Naive B cell (primary cell): ENCODE data around the gene GLS. TPM values are rescaled to one million over a fixed set of nuclear protein-coding genes. Genes with fewer than 3 reads are reported as not detected.
"Not testable (repeated sequence)": the region's sequence is repeated elsewhere in the genome, so short reads cannot be mapped to it uniquely, and the experiment has no call there.

ENCODE experiments used
- ATAC-seq, 2 donors: fragments of 150-1000 bp; cut with Tn5 transposase; 2 replicates each; pipeline ENCODE4 v1.10.0; 2021; ENCODE audit warnings: low read depth in 2 of 2, mild to moderate bottlenecking in 2 of 2, moderate library complexity in 2 of 2
- DNase-seq: peaks from one replicate; pipeline ENCODE4 v3.0.0; 2022
- H3K27ac Mint-ChIP-seq, 6 donors: one replicate each; pipeline ENCODE4 v1.8.0; 2020 to 2022; ENCODE audit warnings: mild to moderate bottlenecking in 6 of 6, mixed read lengths in 6 of 6, moderate library complexity in 5 of 6, inconsistent platforms in 2 of 6
- H3K27me3 Mint-ChIP-seq, 3 donors: one replicate each; pipeline ENCODE4 v1.8.0; 2021 to 2022; ENCODE audit warnings: mixed read lengths in 3 of 3, mild to moderate bottlenecking in 1 of 3
- H3K36me3 Mint-ChIP-seq, 2 donors: one replicate each; pipeline ENCODE4 v1.8.0; 2020 to 2022; ENCODE audit warnings: mixed read lengths in 2 of 2, inconsistent platforms in 1 of 2, mild to moderate bottlenecking in 1 of 2
- H3K4me1 Mint-ChIP-seq, 3 donors: one replicate each; pipeline ENCODE4 v1.8.0; 2020 to 2022; ENCODE audit warnings: mixed read lengths in 3 of 3, inconsistent platforms in 1 of 3, mild to moderate bottlenecking in 1 of 3, moderate library complexity in 1 of 3
- H3K4me3 Mint-ChIP-seq, 8 donors: one replicate each; pipeline ENCODE4 v1.8.0; 2020 to 2022; ENCODE audit warnings: mild to moderate bottlenecking in 8 of 8, mixed read lengths in 8 of 8, moderate library complexity in 8 of 8, inconsistent platforms in 2 of 8
- H3K9me3 Mint-ChIP-seq, 7 donors: one replicate each; pipeline ENCODE4 v1.8.0; 2020 to 2022; ENCODE audit warnings: mixed read lengths in 7 of 7, mild to moderate bottlenecking in 5 of 7, inconsistent platforms in 2 of 7, moderate library complexity in 1 of 7
- polyA plus RNA-seq, 6 donors: library from polyadenylated mRNA; unstranded; fragments of 300-500 nt; fragmentation: Illumina TruSeq; gene quantifications; one replicate each; pipeline ENCODE4 v1.2.3, GENCODE V29; 2021; ENCODE audit warnings: low read depth in 6 of 6

The GLS gene
- polyA plus RNA-seq, 6 donors from 2014 or later, result 15.6 to 48.3 (median 40.0) TPM

- H3K4me1 Mint-ChIP-seq, result peaks cover 8 to 32% (median 20%) of the 10 kb centered on the region in 3 donors
Measured at GRCh38 chr2:190961117-190961516, 80.5 kb downstream of the GLS start.

GRCh38 chr2:190961918-190962487 is 81.4 kb downstream of the GLS start:
- Mint-ChIP-seq H3K27ac (peak overlapping the region in 3 of 6 donors; percentile 61 to 78 (median 73)), H3K27me3 (no peaks in the 10 kb centered on the region), H3K9me3 (no peaks in the 10 kb centered on the region), H3K4me3 (no peak overlapping the region), H3K4me1 (peaks cover 8 to 28% (median 16%) of the 10 kb centered on the region in 3 donors), H3K36me3 (peaks cover 0 to 6% of the 10 kb centered on the region in 2 donors)
- ATAC-seq (no peak), DNase-seq (no peak)

More at GRCh38 chr2:190961117-190961516, 80.5 kb downstream of the GLS start:
- H3K9me3 Mint-ChIP-seq, ATAC-seq, DNase-seq, H3K36me3 Mint-ChIP-seq, H3K27me3 Mint-ChIP-seq, H3K4me3 Mint-ChIP-seq: not testable (repeated sequence)
- peak overlapping the region in 5 of 6 donors; percentile 21 to 78 (median 38) for H3K27ac Mint-ChIP-seq

DNA sequence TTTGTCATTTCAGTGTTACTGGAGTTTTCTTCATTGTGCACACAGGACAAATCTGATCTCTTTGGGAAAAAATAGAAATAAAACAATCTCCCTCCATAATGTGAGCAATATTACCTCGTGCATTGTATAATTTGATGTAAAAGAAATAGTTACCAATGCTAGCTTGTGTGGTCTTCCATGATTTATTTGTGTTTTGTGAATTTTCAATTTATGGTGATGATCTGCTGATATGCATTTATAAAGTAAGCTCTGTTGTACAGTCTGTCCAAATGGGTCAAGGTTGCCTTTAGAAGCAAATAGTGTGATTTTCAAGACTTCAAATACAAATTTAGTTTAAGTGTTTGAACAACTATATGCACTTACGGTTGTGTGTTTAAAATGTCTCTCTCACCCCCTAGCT is 82.5 kb downstream of the GLS start:
- no peaks in the 10 kb centered on the region for H3K9me3 Mint-ChIP-seq
- DNase-seq, result no peak
- ATAC-seq, result no peak
- no peaks in the 10 kb centered on the region for H3K27me3 Mint-ChIP-seq
- peak overlapping the region in 1 of 6 donors; percentile 78 for H3K27ac Mint-ChIP-seq
- no peak overlapping the region for H3K4me3 Mint-ChIP-seq
- peaks cover 8 to 17% (median 16%) of the 10 kb centered on the region in 3 donors for H3K4me1 Mint-ChIP-seq
- peaks cover 0 to 6% of the 10 kb centered on the region in 2 donors for H3K36me3 Mint-ChIP-seq

GRCh38 chr2:190964170-190964795 is 83.7 kb downstream of the GLS start:
- Mint-ChIP-seq H3K9me3 (no peaks in the 10 kb centered on the region), H3K4me3 (no peak overlapping the region), H3K27me3 (no peaks in the 10 kb centered on the region), H3K4me1 (peaks cover 5 to 13% (median 10%) of the 10 kb centered on the region in 3 donors), H3K27ac (peak overlapping the region; percentile 78 to 85 (median 82)), H3K36me3 (peaks cover 0 to 8% of the 10 kb centered on the region in 2 donors)
- peak; percentile 75 to 90 for ATAC-seq
- DNase-seq, result peak; percentile 18

DNA sequence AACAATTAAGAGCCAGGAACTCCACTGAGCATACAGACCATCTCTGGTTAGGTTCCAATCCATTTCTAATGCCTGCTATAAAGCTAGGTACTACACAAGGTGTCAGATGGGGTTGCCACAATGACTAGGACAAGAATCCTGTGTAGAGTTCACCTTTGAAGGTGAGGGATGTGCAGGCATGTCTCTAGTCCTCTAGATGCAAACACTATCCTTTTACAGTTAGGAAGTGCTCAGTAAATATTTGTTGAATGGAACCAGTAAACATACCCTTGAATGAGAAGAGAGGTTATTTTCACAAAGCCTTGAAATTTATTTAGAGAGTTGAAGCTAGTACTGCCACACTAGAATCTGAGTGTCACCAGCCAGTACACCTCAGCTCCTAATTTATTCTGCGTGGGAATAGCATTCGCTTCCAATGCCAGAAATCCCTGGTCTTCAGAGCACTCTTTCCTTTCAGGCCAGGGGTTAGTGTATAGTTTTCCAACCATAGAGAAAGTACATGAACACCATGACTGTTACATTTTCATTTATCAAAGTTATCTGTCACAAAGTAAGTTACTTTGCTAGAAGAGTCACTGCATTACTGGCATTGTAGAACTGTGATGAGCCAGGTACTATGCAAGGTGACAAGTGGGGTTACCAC is 85.1 kb downstream of the GLS start:
- no peak overlapping the region for H3K4me3 Mint-ChIP-seq
- peaks cover 5 to 12% (median 10%) of the 10 kb centered on the region in 3 donors for H3K4me1 Mint-ChIP-seq
- H3K36me3 Mint-ChIP-seq, result peaks cover 0 to 20% of the 10 kb centered on the region in 2 donors
- H3K27me3 Mint-ChIP-seq, result no peaks in the 10 kb centered on the region
- H3K9me3 Mint-ChIP-seq, result no peaks in the 10 kb centered on the region
- H3K27ac Mint-ChIP-seq, result peak overlapping the region in 2 of 6 donors; percentile 31 to 32
- no peak for ATAC-seq
- DNase-seq, result no peak

DNA sequence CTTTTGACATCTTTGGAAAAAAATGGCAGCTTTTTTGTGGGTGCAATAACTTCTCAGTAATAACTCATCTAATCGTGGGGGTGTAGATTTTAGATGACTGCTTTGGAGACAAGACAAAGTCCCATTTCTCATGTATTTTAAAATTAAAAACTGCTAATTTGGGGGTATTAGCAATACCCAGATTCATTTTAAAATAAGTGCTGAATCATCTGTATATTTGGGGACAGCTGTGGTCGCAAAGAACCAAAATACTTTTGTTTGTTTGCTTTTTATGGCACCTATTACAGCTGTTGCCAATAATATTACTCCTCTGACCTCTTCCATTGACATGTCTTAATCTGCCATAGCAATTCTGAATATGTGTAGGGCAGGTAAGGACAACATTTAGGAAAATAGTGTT is 87.9 kb downstream of the GLS start:
- H3K9me3 Mint-ChIP-seq, result no peaks in the 10 kb centered on the region
- no peaks in the 10 kb centered on the region for H3K27me3 Mint-ChIP-seq
- H3K27ac Mint-ChIP-seq, result peak overlapping the region in 2 of 6 donors; percentile 2 to 13
- H3K4me1 Mint-ChIP-seq, result peaks cover 5 to 12% (median 10%) of the 10 kb centered on the region in 3 donors
- peaks cover 0 to 14% of the 10 kb centered on the region in 2 donors for H3K36me3 Mint-ChIP-seq
- ATAC-seq, result no peak
- DNase-seq, result no peak
- H3K4me3 Mint-ChIP-seq, result no peak overlapping the region

GRCh38 chr2:190970160-190970559 is 89.5 kb downstream of the GLS start:
- ATAC-seq (no peak), DNase-seq (no peak)
- Mint-ChIP-seq H3K9me3 (no peaks in the 10 kb centered on the region), H3K36me3 (peaks cover 12 to 30% of the 10 kb centered on the region in 2 donors), H3K27me3 (no peaks in the 10 kb centered on the region), H3K4me3 (no peak overlapping the region), H3K27ac (no peak overlapping the region), H3K4me1 (peaks cover 0 to 1% (median under 1%) of the 10 kb centered on the region in 3 donors)

GRCh38 chr2:190970873-190971506 is 90.4 kb downstream of the GLS start:
- Mint-ChIP-seq H3K36me3 (peaks cover 12 to 30% of the 10 kb centered on the region in 2 donors), H3K4me1 (no peaks in the 10 kb centered on the region), H3K9me3 (no peaks in the 10 kb centered on the region), H3K27ac (peak overlapping the region; percentile 24 to 85 (median 76)), H3K27me3 (no peaks in the 10 kb centered on the region), H3K4me3 (no peak overlapping the region)
- no peak for DNase-seq
- ATAC-seq, result no peak

- H3K27ac Mint-ChIP-seq, result peak overlapping the region in 3 of 6 donors; percentile 59 to 75 (median 60)
- H3K27me3 Mint-ChIP-seq, result no peaks in the 10 kb centered on the region
- no peak for ATAC-seq
- H3K36me3 Mint-ChIP-seq, result peaks cover 14 to 30% of the 10 kb centered on the region in 2 donors
- H3K4me1 Mint-ChIP-seq, result no peaks in the 10 kb centered on the region
- no peak for DNase-seq
- no peak overlapping the region for H3K4me3 Mint-ChIP-seq
- no peaks in the 10 kb centered on the region for H3K9me3 Mint-ChIP-seq
Measured at GRCh38 chr2:190972213-190972612, 91.6 kb downstream of the GLS start.

GRCh38 chr2:190972846-190973245 is 92.2 kb downstream of the GLS start:
- ATAC-seq (no peak), DNase-seq (no peak)
- Mint-ChIP-seq H3K27ac (peak overlapping the region in 1 of 6 donors; percentile 12), H3K36me3 (peaks cover 20 to 35% of the 10 kb centered on the region in 2 donors), H3K27me3 (no peaks in the 10 kb centered on the region), H3K9me3 (no peaks in the 10 kb centered on the region), H3K4me1 (no peaks in the 10 kb centered on the region), H3K4me3 (no peak overlapping the region)

DNA sequence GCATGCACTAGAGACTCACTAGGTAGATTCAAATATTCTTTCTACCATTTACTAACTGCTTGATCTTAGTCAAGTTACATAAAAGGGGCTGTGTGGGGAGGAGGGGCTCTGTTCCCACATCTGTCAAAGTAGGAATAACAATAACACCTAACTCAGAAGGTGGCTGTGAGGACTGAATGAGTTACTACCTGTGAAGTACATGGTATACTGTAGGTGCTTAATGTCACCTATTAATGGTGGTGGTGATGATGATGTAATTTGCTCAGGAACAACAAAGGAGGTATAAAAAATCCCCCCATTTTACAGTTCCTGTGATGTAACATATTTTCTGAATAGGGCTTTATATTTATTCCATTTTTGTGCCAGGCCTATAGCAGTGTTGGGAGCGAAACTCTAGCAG is 92.6 kb downstream of the GLS start:
- Mint-ChIP-seq H3K27me3 (no peaks in the 10 kb centered on the region), H3K4me3 (no peak overlapping the region), H3K9me3 (no peaks in the 10 kb centered on the region), H3K36me3 (peaks cover 23 to 39% of the 10 kb centered on the region in 2 donors), H3K4me1 (no peaks in the 10 kb centered on the region), H3K27ac (no peak overlapping the region)
- ATAC-seq (no peak), DNase-seq (no peak)

GRCh38 chr2:190973726-190974628 is 93.4 kb downstream of the GLS start:
- ATAC-seq (no peak), DNase-seq (no peak)
- Mint-ChIP-seq H3K9me3 (no peaks in the 10 kb centered on the region), H3K27me3 (no peaks in the 10 kb centered on the region), H3K27ac (peak overlapping the region in 3 of 6 donors; percentile 11 to 66 (median 13)), H3K4me1 (no peaks in the 10 kb centered on the region), H3K4me3 (no peak overlapping the region), H3K36me3 (peaks cover 23 to 45% of the 10 kb centered on the region in 2 donors)
